ENCODE measurements around the gene RPIA. TPM values are rescaled to one million over a fixed set of nuclear protein-coding genes. Genes with fewer than 3 reads are reported as not detected.

Gene RPIA
- polyA plus RNA-seq, 2 of the 4 experiments (the other 2 are of a cell fraction) = 23.3 to 27.0 TPM

DNA sequence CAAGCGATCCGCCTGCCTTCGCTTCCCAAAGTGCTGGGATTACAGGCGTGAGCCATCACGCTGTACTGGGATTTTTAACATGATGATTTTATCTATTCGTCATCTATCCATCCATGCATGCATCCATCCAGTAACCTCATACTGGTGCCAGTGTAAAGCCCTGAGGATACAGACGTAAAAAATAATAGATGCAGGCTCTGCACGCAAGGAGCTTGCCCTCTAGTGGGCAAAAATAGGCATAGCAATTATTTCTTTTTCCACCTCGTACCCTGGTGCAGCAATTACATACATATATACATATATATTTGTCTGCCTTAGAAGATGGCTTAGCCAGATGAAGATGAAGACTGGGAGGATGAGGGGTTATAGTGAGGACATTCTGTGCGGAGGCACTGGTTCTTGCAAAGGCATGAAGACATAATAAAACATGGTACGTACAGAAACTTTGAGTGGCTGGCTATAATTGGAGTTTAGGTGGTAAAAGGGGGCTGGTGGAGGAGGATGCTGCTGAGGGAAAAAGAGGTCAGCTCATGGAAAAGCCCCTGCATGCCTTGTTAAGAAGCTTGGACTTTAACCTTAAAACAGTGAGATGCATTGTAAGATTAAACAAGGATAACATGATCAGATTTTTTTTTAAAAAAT is 19.6 kb upstream of the RPIA start:
- POLR2A ChIA-PET = interaction anchor here (1.0 kb wide), 1 partner anchor 19 kb away, joined by 4 read pairs; no protein-coding TSS in a partner anchor
- WGBS (ENCODE audit: missing lambda C conversion rate) = 39% methylated on average over 11 of the region's 11 CpGs
- Histone ChIP-seq H3K4me2 (no peak overlapping the region), H3K9me3 (no peaks in the 10 kb centered on the region), H3K4me1 (peaks cover 8% of the 10 kb centered on the region; the same call in 2 of the 3 replicates), H3K4me3 (no peak overlapping the region), H3K27ac (no peak overlapping the region)
- DNase-seq (ENCODE audit: low read depth in 1 of 2, low spot score in 1 of 2) = peak; percentile 64 to 67
- peak; percentile 36 to 85; a peak in 5 of 6 replicates for ATAC-seq
- CTCF ChIA-PET = interaction anchor here (0.6 to 8.2 kb wide), 40 partner anchors 8 to 627 kb away, joined by 3 to 125 read pairs (median 5); partner anchors contain the start of gene RPIA
- FAIRE-seq = no peak
- TF ChIP-seq HEYL (CRISPR knock-in tag; IDR thresholded peaks at IDR 0.05) = no peak
- TF ChIP-seq SMC3 (IDR thresholded peaks at IDR 0.05) = peak; percentile 86
- TF ChIP-seq, protein P1, sequence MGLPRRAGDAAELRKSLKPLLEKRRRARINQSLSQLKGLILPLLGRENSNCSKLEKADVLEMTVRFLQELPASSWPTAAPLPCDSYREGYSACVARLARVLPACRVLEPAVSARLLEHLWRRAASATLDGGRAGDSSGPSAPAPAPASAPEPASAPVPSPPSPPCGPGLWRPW (IDR thresholded peaks at IDR 0.05) = no peak
- TF ChIP-seq RAD21 (conservative IDR thresholded peaks at IDR 0.05 in 1 of 2, IDR thresholded peaks at IDR 0.05 in 1 of 2) = peak; percentile 83 to 88
- TF ChIP-seq CBX8 (IDR thresholded peaks at IDR 0.05) = no peak
- no peak for TF ChIP-seq CHD4 (IDR thresholded peaks at IDR 0.05; ENCODE audit: borderline replicate concordance)
- TF ChIP-seq POLR2AphosphoS2 (conservative IDR thresholded peaks at IDR 0.05; ENCODE audit: low read length) = no peak
- TF ChIP-seq, protein P2, sequence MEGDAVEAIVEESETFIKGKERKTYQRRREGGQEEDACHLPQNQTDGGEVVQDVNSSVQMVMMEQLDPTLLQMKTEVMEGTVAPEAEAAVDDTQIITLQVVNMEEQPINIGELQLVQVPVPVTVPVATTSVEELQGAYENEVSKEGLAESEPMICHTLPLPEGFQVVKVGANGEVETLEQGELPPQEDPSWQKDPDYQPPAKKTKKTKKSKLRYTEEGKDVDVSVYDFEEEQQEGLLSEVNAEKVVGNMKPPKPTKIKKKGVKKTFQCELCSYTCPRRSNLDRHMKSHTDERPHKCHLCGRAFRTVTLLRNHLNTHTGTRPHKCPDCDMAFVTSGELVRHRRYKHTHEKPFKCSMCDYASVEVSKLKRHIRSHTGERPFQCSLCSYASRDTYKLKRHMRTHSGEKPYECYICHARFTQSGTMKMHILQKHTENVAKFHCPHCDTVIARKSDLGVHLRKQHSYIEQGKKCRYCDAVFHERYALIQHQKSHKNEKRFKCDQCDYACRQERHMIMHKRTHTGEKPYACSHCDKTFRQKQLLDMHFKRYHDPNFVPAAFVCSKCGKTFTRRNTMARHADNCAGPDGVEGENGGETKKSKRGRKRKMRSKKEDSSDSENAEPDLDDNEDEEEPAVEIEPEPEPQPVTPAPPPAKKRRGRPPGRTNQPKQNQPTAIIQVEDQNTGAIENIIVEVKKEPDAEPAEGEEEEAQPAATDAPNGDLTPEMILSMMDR (IDR thresholded peaks at IDR 0.05) = peak; percentile 94

DNA sequence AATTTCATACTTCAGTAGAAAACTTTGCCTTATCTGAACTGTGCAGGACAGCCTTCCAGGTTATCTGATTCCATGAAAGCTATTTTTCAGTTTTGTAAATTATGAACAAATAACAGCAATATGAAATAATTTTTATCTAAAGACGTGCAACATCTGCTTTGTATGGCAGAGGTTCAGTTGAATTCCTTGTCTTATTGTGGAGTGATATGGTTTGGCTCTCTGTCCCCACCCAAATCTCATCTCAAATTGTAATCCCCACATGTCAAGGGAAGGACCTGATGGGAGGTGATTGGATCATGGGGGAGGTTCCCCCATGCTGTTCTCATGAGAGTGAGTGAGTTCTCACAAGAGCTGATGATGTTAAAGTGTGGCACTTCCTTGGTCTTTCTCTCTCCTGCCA is 18.1 kb upstream of the RPIA start:
- Histone ChIP-seq H3K4me1 (peaks cover 8% of the 10 kb centered on the region; the same call in 2 of the 3 replicates), H3K27ac (no peak overlapping the region), H3K4me2 (no peak overlapping the region), H3K4me3 (no peak overlapping the region), H3K9me3 (no peaks in the 10 kb centered on the region)
- ChIA-PET POLR2A (no interaction called here), CTCF (interaction anchor here (0.7 to 8.2 kb wide), 15 partner anchors 10 to 202 kb away, joined by 3 to 125 read pairs (median 5); partner anchors contain the start of gene RPIA)
- ATAC-seq (no peak), DNase-seq (ENCODE audit: low read depth in 1 of 2, low spot score in 1 of 2) (no peak), FAIRE-seq (no peak)
- TF ChIP-seq TFCP2L1 (CRISPR knock-in tag; IDR thresholded peaks at IDR 0.05) (no peak), KDM5A (IDR thresholded peaks at IDR 0.05) (no peak), FOSB (CRISPR knock-in tag; IDR thresholded peaks at IDR 0.05) (no peak), E2F6 (IDR thresholded peaks at IDR 0.05; ENCODE audit: borderline replicate concordance, low read depth) (no peak), ZFP36 (IDR thresholded peaks at IDR 0.05; ENCODE audit: borderline replicate concordance, partially characterized antibody) (no peak), SREBF2 (IDR thresholded peaks at IDR 0.05) (no peak), MAFK (IDR thresholded peaks at IDR 0.05; ENCODE audit: partially characterized antibody) (no peak)
- TF ChIP-seq, protein P3, sequence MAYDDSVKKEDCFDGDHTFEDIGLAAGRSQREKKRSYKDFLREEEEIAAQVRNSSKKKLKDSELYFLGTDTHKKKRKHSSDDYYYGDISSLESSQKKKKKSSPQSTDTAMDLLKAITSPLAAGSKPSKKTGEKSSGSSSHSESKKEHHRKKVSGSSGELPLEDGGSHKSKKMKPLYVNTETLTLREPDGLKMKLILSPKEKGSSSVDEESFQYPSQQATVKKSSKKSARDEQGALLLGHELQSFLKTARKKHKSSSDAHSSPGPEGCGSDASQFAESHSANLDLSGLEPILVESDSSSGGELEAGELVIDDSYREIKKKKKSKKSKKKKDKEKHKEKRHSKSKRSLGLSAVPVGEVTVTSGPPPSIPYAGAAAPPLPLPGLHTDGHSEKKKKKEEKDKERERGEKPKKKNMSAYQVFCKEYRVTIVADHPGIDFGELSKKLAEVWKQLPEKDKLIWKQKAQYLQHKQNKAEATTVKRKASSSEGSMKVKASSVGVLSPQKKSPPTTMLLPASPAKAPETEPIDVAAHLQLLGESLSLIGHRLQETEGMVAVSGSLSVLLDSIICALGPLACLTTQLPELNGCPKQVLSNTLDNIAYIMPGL (CRISPR knock-in tag; IDR thresholded peaks at IDR 0.05; ENCODE audit: borderline replicate concordance) = no peak
- 45% methylated on average over 1 of the region's 1 CpG for WGBS (ENCODE audit: missing lambda C conversion rate)

DNA sequence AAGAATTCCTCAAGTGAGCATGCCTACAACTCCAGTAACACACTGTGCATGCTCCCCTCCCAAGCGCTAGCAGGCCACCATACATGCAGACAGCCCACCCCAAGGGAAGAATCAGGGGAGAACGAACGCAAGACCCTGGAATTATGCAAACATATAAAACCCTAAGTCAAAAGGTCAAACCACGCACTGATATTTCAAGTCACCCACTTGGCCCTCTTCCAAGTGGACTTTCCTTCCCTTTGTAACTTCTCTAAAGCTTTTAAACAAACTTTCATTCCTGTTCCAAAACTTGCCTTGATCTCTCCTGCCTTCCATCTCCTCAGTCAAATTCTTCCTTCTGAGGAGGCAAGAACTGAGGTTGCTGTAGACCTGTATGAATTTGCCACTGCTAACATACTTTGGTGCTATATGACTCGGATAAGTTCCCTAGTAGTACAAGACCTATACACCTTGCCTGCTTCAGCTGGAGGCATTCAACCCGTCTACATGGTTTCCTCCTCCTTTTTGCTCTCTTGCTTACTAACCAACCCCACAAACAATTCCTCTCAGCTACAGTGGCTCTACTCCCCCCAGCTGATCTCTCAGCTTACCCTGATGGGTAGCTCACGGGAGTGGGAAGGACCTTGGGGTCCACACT is 11.1 kb upstream of the RPIA start:
- no peak for TF ChIP-seq RFX5 (IDR thresholded peaks at IDR 0.05)
- no peak for TF ChIP-seq USF2 (IDR thresholded peaks at IDR 0.05)
- TF ChIP-seq CBX2 (IDR thresholded peaks at IDR 0.05; ENCODE audit: borderline replicate concordance, low read depth) = no peak
- TF ChIP-seq NFE2L2 (conservative IDR thresholded peaks at IDR 0.05; ENCODE audit: low read length) = no peak
- no peak for TF ChIP-seq POLR2A (IDR thresholded peaks at IDR 0.05; ENCODE audit: low read length)

More for the DNA sequence above, 11.1 kb upstream of the RPIA start:
- FAIRE-seq = no peak
- Histone ChIP-seq H3K4me2 (no peak overlapping the region), H3K9me3 (peaks cover 34% of the 10 kb centered on the region), H3K4me1 (no peaks in the 10 kb centered on the region), H3K4me3 (no peak overlapping the region), H3K27ac (no peak overlapping the region)
- POLR2A ChIA-PET = no interaction called here
- CTCF ChIA-PET = interaction anchor here (1.0 to 3.8 kb wide), 5 partner anchors 9 to 89 kb away, joined by 3 to 15 read pairs (median 12); partner anchors contain the start of gene RPIA
- no peak for DNase-seq (ENCODE audit: low read depth in 1 of 2, low spot score in 1 of 2)
- 51% methylated on average over 7 of the region's 7 CpGs for WGBS (ENCODE audit: missing lambda C conversion rate)
- no peak for ATAC-seq

Data from A549 (cell line).